Measurements from ENCODE around the gene TRAPPC11.

The TRAPPC11 gene

GRCh38 chr4:183658362-183659028 is 598 bp upstream of the TRAPPC11 start:
- H3K27me3 ChIP-seq (ENCODE audit: insufficient read depth, low read length): no peaks in the 10 kb centered on the region

GRCh38 chr4:183659872-183660242 is 764 bp downstream of the TRAPPC11 start:
- no peaks in the 10 kb centered on the region for H3K27me3 ChIP-seq (ENCODE audit: insufficient read depth, low read length)
- H3K36me3 ChIP-seq (ENCODE audit: insufficient read depth, low read length): peaks cover 18% of the 10 kb centered on the region
- no peaks in the 10 kb centered on the region for H3K9me3 ChIP-seq (ENCODE audit: low read length)
- H3K4me3 ChIP-seq (ENCODE audit: low read length): peak overlapping the region; percentile 75
- peak overlapping the region; percentile 44 for H2AFZ ChIP-seq (ENCODE audit: low read depth, low read length)
- H3K4me1 ChIP-seq (ENCODE audit: insufficient read depth, low read length): peaks cover 11% of the 10 kb centered on the region

More at GRCh38 chr4:183658362-183659028, 598 bp upstream of the TRAPPC11 start:
- Histone ChIP-seq H2AFZ (ENCODE audit: low read depth, low read length) (peak overlapping the region; percentile 74), H3K4me3 (ENCODE audit: low read length) (peak overlapping the region; percentile 75), H3K9me3 (ENCODE audit: low read length) (no peaks in the 10 kb centered on the region), H3K36me3 (ENCODE audit: insufficient read depth, low read length) (peaks cover 15% of the 10 kb centered on the region), H3K4me1 (ENCODE audit: insufficient read depth, low read length) (peaks cover 11% of the 10 kb centered on the region)

GRCh38 chr4:183666088-183666487 is 7.0 kb downstream of the TRAPPC11 start:
- no peaks in the 10 kb centered on the region for H3K4me1 ChIP-seq (ENCODE audit: insufficient read depth, low read length)
- no peaks in the 10 kb centered on the region for H3K9me3 ChIP-seq (ENCODE audit: low read length)
- H2AFZ ChIP-seq (ENCODE audit: low read depth, low read length): no peak overlapping the region
- H3K27me3 ChIP-seq (ENCODE audit: insufficient read depth, low read length): no peaks in the 10 kb centered on the region
- no peak overlapping the region for H3K4me3 ChIP-seq (ENCODE audit: low read length)
- peaks cover 67% of the 10 kb centered on the region for H3K36me3 ChIP-seq (ENCODE audit: insufficient read depth, low read length)

GRCh38 chr4:183670251-183670650 is 11.2 kb downstream of the TRAPPC11 start:
- no peak overlapping the region for H2AFZ ChIP-seq (ENCODE audit: low read depth, low read length)
- H3K4me3 ChIP-seq (ENCODE audit: low read length): no peak overlapping the region
- H3K9me3 ChIP-seq (ENCODE audit: low read length): no peaks in the 10 kb centered on the region
- H3K36me3 ChIP-seq (ENCODE audit: insufficient read depth, low read length): peaks cover 77% of the 10 kb centered on the region
- H3K4me1 ChIP-seq (ENCODE audit: insufficient read depth, low read length): no peaks in the 10 kb centered on the region
- H3K27me3 ChIP-seq (ENCODE audit: insufficient read depth, low read length): no peaks in the 10 kb centered on the region

- Histone ChIP-seq H3K4me3 (ENCODE audit: low read length) (no peak overlapping the region), H3K4me1 (ENCODE audit: insufficient read depth, low read length) (no peaks in the 10 kb centered on the region), H3K27me3 (ENCODE audit: insufficient read depth, low read length) (no peaks in the 10 kb centered on the region), H3K36me3 (ENCODE audit: insufficient read depth, low read length) (peaks cover 70% of the 10 kb centered on the region), H3K9me3 (ENCODE audit: low read length) (no peaks in the 10 kb centered on the region), H2AFZ (ENCODE audit: low read depth, low read length) (no peak overlapping the region)
These were observed 12.0 kb downstream of the TRAPPC11 start for GRCh38 chr4:183670960-183671555.

- Histone ChIP-seq H3K27me3 (ENCODE audit: insufficient read depth, low read length) (no peaks in the 10 kb centered on the region), H3K9me3 (ENCODE audit: low read length) (no peaks in the 10 kb centered on the region), H3K36me3 (ENCODE audit: insufficient read depth, low read length) (peaks cover 59% of the 10 kb centered on the region), H3K4me3 (ENCODE audit: low read length) (no peak overlapping the region), H2AFZ (ENCODE audit: low read depth, low read length) (no peak overlapping the region), H3K4me1 (ENCODE audit: insufficient read depth, low read length) (no peaks in the 10 kb centered on the region)
These were observed 15.1 kb downstream of the TRAPPC11 start for GRCh38 chr4:183674153-183674552.

- H3K4me1 ChIP-seq (ENCODE audit: insufficient read depth, low read length): no peaks in the 10 kb centered on the region
- peaks cover 60% of the 10 kb centered on the region for H3K36me3 ChIP-seq (ENCODE audit: insufficient read depth, low read length)
- H2AFZ ChIP-seq (ENCODE audit: low read depth, low read length): no peak overlapping the region
- H3K27me3 ChIP-seq (ENCODE audit: insufficient read depth, low read length): no peaks in the 10 kb centered on the region
- H3K4me3 ChIP-seq (ENCODE audit: low read length): no peak overlapping the region
- no peaks in the 10 kb centered on the region for H3K9me3 ChIP-seq (ENCODE audit: low read length)
These were observed 16.5 kb downstream of the TRAPPC11 start for GRCh38 chr4:183675625-183676024.

GRCh38 chr4:183681119-183681518 is 22.0 kb downstream of the TRAPPC11 start:
- Histone ChIP-seq H3K4me1 (ENCODE audit: insufficient read depth, low read length) (no peaks in the 10 kb centered on the region), H3K9me3 (ENCODE audit: low read length) (no peaks in the 10 kb centered on the region), H3K36me3 (ENCODE audit: insufficient read depth, low read length) (peaks cover 75% of the 10 kb centered on the region), H2AFZ (ENCODE audit: low read depth, low read length) (no peak overlapping the region), H3K4me3 (ENCODE audit: low read length) (no peak overlapping the region), H3K27me3 (ENCODE audit: insufficient read depth, low read length) (no peaks in the 10 kb centered on the region)

- H3K36me3 ChIP-seq (ENCODE audit: insufficient read depth, low read length): peaks cover 77% of the 10 kb centered on the region
- no peaks in the 10 kb centered on the region for H3K27me3 ChIP-seq (ENCODE audit: insufficient read depth, low read length)
- H3K4me1 ChIP-seq (ENCODE audit: insufficient read depth, low read length): no peaks in the 10 kb centered on the region
- no peak overlapping the region for H2AFZ ChIP-seq (ENCODE audit: low read depth, low read length)
- no peaks in the 10 kb centered on the region for H3K9me3 ChIP-seq (ENCODE audit: low read length)
- H3K4me3 ChIP-seq (ENCODE audit: low read length): no peak overlapping the region
These were observed 27.4 kb downstream of the TRAPPC11 start for GRCh38 chr4:183686461-183686860.

- H3K36me3 ChIP-seq (ENCODE audit: insufficient read depth, low read length): peaks cover 81% of the 10 kb centered on the region
- no peaks in the 10 kb centered on the region for H3K27me3 ChIP-seq (ENCODE audit: insufficient read depth, low read length)
- H3K9me3 ChIP-seq (ENCODE audit: low read length): no peaks in the 10 kb centered on the region
- H3K4me1 ChIP-seq (ENCODE audit: insufficient read depth, low read length): no peaks in the 10 kb centered on the region
- no peak overlapping the region for H2AFZ ChIP-seq (ENCODE audit: low read depth, low read length)
- no peak overlapping the region for H3K4me3 ChIP-seq (ENCODE audit: low read length)
These were observed 29.1 kb downstream of the TRAPPC11 start for GRCh38 chr4:183688216-183688615.

- H2AFZ ChIP-seq (ENCODE audit: low read depth, low read length): no peak overlapping the region
- no peaks in the 10 kb centered on the region for H3K4me1 ChIP-seq (ENCODE audit: insufficient read depth, low read length)
- no peaks in the 10 kb centered on the region for H3K9me3 ChIP-seq (ENCODE audit: low read length)
- H3K4me3 ChIP-seq (ENCODE audit: low read length): no peak overlapping the region
- peaks cover 81% of the 10 kb centered on the region for H3K36me3 ChIP-seq (ENCODE audit: insufficient read depth, low read length)
- no peaks in the 10 kb centered on the region for H3K27me3 ChIP-seq (ENCODE audit: insufficient read depth, low read length)
These were observed 31.9 kb downstream of the TRAPPC11 start for GRCh38 chr4:183691006-183691405.

GRCh38 chr4:183691897-183692296 is 32.8 kb downstream of the TRAPPC11 start:
- no peak overlapping the region for H2AFZ ChIP-seq (ENCODE audit: low read depth, low read length)
- H3K4me3 ChIP-seq (ENCODE audit: low read length): no peak overlapping the region
- no peaks in the 10 kb centered on the region for H3K27me3 ChIP-seq (ENCODE audit: insufficient read depth, low read length)
- H3K4me1 ChIP-seq (ENCODE audit: insufficient read depth, low read length): no peaks in the 10 kb centered on the region
- peaks cover 84% of the 10 kb centered on the region for H3K36me3 ChIP-seq (ENCODE audit: insufficient read depth, low read length)
- no peaks in the 10 kb centered on the region for H3K9me3 ChIP-seq (ENCODE audit: low read length)

GRCh38 chr4:183698909-183699308 is 39.8 kb downstream of the TRAPPC11 start:
- Histone ChIP-seq H3K27me3 (ENCODE audit: insufficient read depth, low read length) (no peaks in the 10 kb centered on the region), H3K4me1 (ENCODE audit: insufficient read depth, low read length) (no peaks in the 10 kb centered on the region), H3K36me3 (ENCODE audit: insufficient read depth, low read length) (peaks cover 92% of the 10 kb centered on the region), H3K4me3 (ENCODE audit: low read length) (no peak overlapping the region), H2AFZ (ENCODE audit: low read depth, low read length) (no peak overlapping the region), H3K9me3 (ENCODE audit: low read length) (peaks cover 3% of the 10 kb centered on the region)

GRCh38 chr4:183700407-183700806 is 41.3 kb downstream of the TRAPPC11 start:
- H3K36me3 ChIP-seq (ENCODE audit: insufficient read depth, low read length): peaks cover 89% of the 10 kb centered on the region
- H3K4me3 ChIP-seq (ENCODE audit: low read length): no peak overlapping the region
- H3K9me3 ChIP-seq (ENCODE audit: low read length): peaks cover 3% of the 10 kb centered on the region
- H3K27me3 ChIP-seq (ENCODE audit: insufficient read depth, low read length): no peaks in the 10 kb centered on the region
- H2AFZ ChIP-seq (ENCODE audit: low read depth, low read length): no peak overlapping the region
- H3K4me1 ChIP-seq (ENCODE audit: insufficient read depth, low read length): no peaks in the 10 kb centered on the region
